K562 (cell line): Measurements from ENCODE around the gene RNF121. TPM values are rescaled to one million over a fixed set of nuclear protein-coding genes. Genes with fewer than 3 reads are reported as not detected.
A peak's percentile ranks its signal among the peaks of the same experiment; 100 is the strongest.

Experiments
- ATAC-seq: fragments of 200-7000 bp; cut with Tn5 transposase; 3 replicates; pipeline ENCODE4 v1.9.1; 2020; ENCODE audit warnings: moderate library complexity
- BruUV-seq: library from RNA; stranded (reverse); fragments of 400-500 nt; replicated peaks from 2 replicates; lab custom pipeline; 2021; lab: Mats Ljungman, UMichigan
- CTCF ChIA-PET: fragments of 300-600 bp; formaldehyde crosslinking; extraction: SDS; loops from one replicate; lab custom pipeline; 2021; ENCODE audit warnings: low intra/inter-chr PET ratio; lab: Yijun Ruan, JAX
- POLR2A ChIA-PET: fragments of 300-600, 350-650 bp; sonication (Branson Sonifier 250); formaldehyde crosslinking; extraction: SDS; loops from one replicate; lab custom pipeline; 2021; ENCODE audit warnings: antibody characterized with exemption, inconsistent platforms; lab: Yijun Ruan, JAX
- DNase-seq, 4 experiments: peaks; one replicate each; pipeline versions ENCODE4 v3.0.0 to v3.0.0-alpha.2; 2011 to 2018; ENCODE audit warnings: low spot score in 3 of 4, mixed read lengths in 3 of 4; ENCODE audit errors: extremely low read depth in 1 of 4
- FAIRE-seq: peaks from 2 replicates; lab custom pipeline; 2011; peaks lifted over from hg19 to GRCh38; lab: Jason Lieb, UNC
- H2AFZ ChIP-seq: 2 replicates; pipeline ENCODE4 v1.6.0; 2011; ENCODE audit warnings: low read depth, low read length, control low read depth, inconsistent platforms
- H3K27ac ChIP-seq: fragments of 200-600 bp; 3 replicates; pipeline ENCODE4 v1.8.0; 2011; ENCODE audit warnings: low read depth, mild to moderate bottlenecking, control low read depth, inconsistent platforms, low read length, moderate library complexity, mixed read lengths; ENCODE audit errors: extremely low read depth
- H3K27me3 ChIP-seq, 2 experiments: fragments of 300-600 bp in 1 of 2; 2 replicates in 1 of 2; 3 replicates in 1 of 2; pipeline versions ENCODE4 v1.6.0 to v1.8.0; 2011; ENCODE audit warnings: inconsistent platforms in 2 of 2, low read length in 2 of 2, mild to moderate bottlenecking in 1 of 2, mixed read lengths in 1 of 2, moderate library complexity in 1 of 2; ENCODE audit not compliant: control insufficient read depth in 2 of 2, insufficient read depth in 2 of 2
- H3K36me3 ChIP-seq: fragments of 300-600 bp; 3 replicates; pipeline ENCODE4 v1.8.0; 2011; ENCODE audit warnings: mild to moderate bottlenecking, low read length, inconsistent platforms; ENCODE audit not compliant: control insufficient read depth, insufficient read depth
- H3K4me1 ChIP-seq, 2 experiments: fragments of 200-600 bp in 1 of 2; replicated peaks in 1 of 2; 2 replicates in 1 of 2; 3 replicates in 1 of 2; pipeline versions ENCODE4 v1.5.1 to v1.8.0; 2011; ENCODE audit warnings: inconsistent platforms in 2 of 2, low read length in 2 of 2, mild to moderate bottlenecking in 1 of 2, mixed read lengths in 1 of 2, moderate library complexity in 1 of 2; ENCODE audit not compliant: control insufficient read depth in 2 of 2, insufficient read depth in 2 of 2
- H3K4me2 ChIP-seq: 2 replicates; pipeline ENCODE4 v1.6.1; 2011; ENCODE audit warnings: low read length, control low read depth, inconsistent platforms, mixed read lengths; ENCODE audit not compliant: insufficient read depth
- H3K4me3 ChIP-seq: fragments of 200-600 bp; sonication (generic), shearing (Covaris generic); 2 replicates; pipeline ENCODE4 v1.5.1; 2016; ENCODE audit warnings: control low read depth, inconsistent platforms
- H3K79me2 ChIP-seq: fragments of 200-600 bp; 3 replicates; pipeline ENCODE4 v1.8.0; 2011; ENCODE audit warnings: low read length, inconsistent platforms; ENCODE audit not compliant: control insufficient read depth, insufficient read depth
- H3K9ac ChIP-seq, 2 experiments: 2 replicates each; pipeline versions ENCODE4 v1.6.0 to v1.6.1; 2011; ENCODE audit warnings: low read depth in 2 of 2, low read length in 2 of 2, control low read depth in 1 of 2, inconsistent platforms in 1 of 2, mild to moderate bottlenecking in 1 of 2, mixed read lengths in 1 of 2; ENCODE audit not compliant: insufficient read depth in 1 of 2
- H3K9me1 ChIP-seq: one replicate; pipeline ENCODE4 v1.6.0; 2011; ENCODE audit warnings: inconsistent platforms, mild to moderate bottlenecking, low read length, moderate library complexity; ENCODE audit not compliant: control insufficient read depth, insufficient read depth
- H3K9me3 ChIP-seq: replicated peaks from 2 replicates; pipeline ENCODE4 v1.5.1; 2011; ENCODE audit warnings: low read depth, low read length, inconsistent platforms; ENCODE audit not compliant: control insufficient read depth, insufficient read depth
- H4K20me1 ChIP-seq: replicated peaks from 2 replicates; pipeline ENCODE4 v1.6.1; 2011; ENCODE audit warnings: low read length, inconsistent platforms, mixed read lengths; ENCODE audit not compliant: control insufficient read depth, insufficient read depth
- ATF2 ChIP-seq: sonication (generic); formaldehyde crosslinking; IDR thresholded peaks from 2 replicates; pipeline ENCODE4 v1.8.1; 2022; ENCODE audit warnings: missing genetic modification reagents
- DNMT1 ChIP-seq: fragments of 450-650 bp; IDR thresholded peaks from 2 replicates; pipeline ENCODE4 v1.6.1; 2016; ENCODE audit warnings: antibody characterized with exemption, mild to moderate bottlenecking
- FOXM1 ChIP-seq, 2 experiments: fragments of 450-650 bp in 1 of 2; sonication (generic) in 1 of 2; formaldehyde crosslinking in 1 of 2; IDR thresholded peaks; 2 replicates each; pipeline versions ENCODE4 v1.6.1 to v1.9.0; 2017 to 2022; ENCODE audit warnings: low read depth in 2 of 2, mild to moderate bottlenecking in 2 of 2, missing genetic modification reagents in 1 of 2, moderate library complexity in 1 of 2
- HNRNPLL ChIP-seq: fragments of 200-400 bp; formaldehyde crosslinking; IDR thresholded peaks from 2 replicates; pipeline ENCODE4 v1.6.1; 2017; ENCODE audit warnings: low read length, low read depth, mild to moderate bottlenecking; ENCODE audit not compliant: poor library complexity, severe bottlenecking
- NR0B1 ChIP-seq: fragments of 450-650 bp; IDR thresholded peaks from one replicate; pipeline ENCODE4 v1.6.1; 2018; ENCODE audit warnings: mild to moderate bottlenecking, moderate library complexity; ENCODE audit not compliant: partially characterized antibody
- POLR2G ChIP-seq: fragments of 200-400 bp; formaldehyde crosslinking; IDR thresholded peaks from 2 replicates; pipeline ENCODE4 v1.6.1; 2017; ENCODE audit warnings: low read depth, mild to moderate bottlenecking, antibody characterized with exemption, low read length, moderate library complexity
- PURB ChIP-seq: sonication (generic); formaldehyde crosslinking; IDR thresholded peaks from 2 replicates; pipeline ENCODE4 v1.9.0; 2021; ENCODE audit warnings: low read depth, mild to moderate bottlenecking, missing genetic modification reagents
- RBFOX2 ChIP-seq: fragments of 200-400 bp; formaldehyde crosslinking; IDR thresholded peaks from 2 replicates; pipeline ENCODE4 v1.6.1; 2017; ENCODE audit warnings: low read depth, mild to moderate bottlenecking, low read length, moderate library complexity
- RBM22 ChIP-seq: fragments of 200-400 bp; formaldehyde crosslinking; IDR thresholded peaks from 2 replicates; pipeline ENCODE4 v1.6.1; 2018; ENCODE audit warnings: low read length, low read depth; ENCODE audit not compliant: poor library complexity, severe bottlenecking
- SIX5 ChIP-seq, 2 experiments: IDR thresholded peaks; 2 replicates each; pipeline ENCODE4 v1.6.1; 2011; ENCODE audit warnings: low read length in 2 of 2, borderline replicate concordance in 1 of 2, low read depth in 1 of 2, mild to moderate bottlenecking in 1 of 2, moderate library complexity in 1 of 2; ENCODE audit not compliant: insufficient read depth in 1 of 2
- ZFP91 ChIP-seq: sonication (generic); formaldehyde crosslinking; IDR thresholded peaks from 2 replicates; pipeline ENCODE4 v1.8.0; 2022; ENCODE audit warnings: mild to moderate bottlenecking, missing genetic modification reagents
- ZNF316 ChIP-seq: fragments of 450-650 bp; IDR thresholded peaks from 2 replicates; pipeline ENCODE4 v1.6.1; 2016
- WGBS: fragments of 100-300 bp; shearing (Covaris generic); methylation state at CpG from one replicate; pipeline ENCODE4 v1.1.6; 2016; ENCODE audit warnings: low coverage, mixed read lengths; ENCODE audit not compliant: insufficient coverage; ENCODE audit errors: missing lambda C conversion rate; 5-methylcytosine and 5-hydroxymethylcytosine counted together
- in situ Hi-C: fragments of 300-500 bp; cut with MboI; formaldehyde crosslinking; loops from 4 replicates; pipeline ENCODE4 v1.15.0; 2018; ENCODE audit warnings: inconsistent platforms, mixed read lengths
- intact Hi-C: fragments of 100-400 bp; cut with micrococcal nuclease; formaldehyde crosslinking; loops from 2 replicates; pipeline ENCODE4 v1.14.2; 2022
- polyA plus RNA-seq, 8 experiments: library from polyadenylated mRNA; depleted of rRNA in 4 of 8; stranded (reverse) in 5 of 8; unstranded in 3 of 8; fragments of >200 nt; fragmentation: Nextera tagmentation in 2 of 8; fragmentation: Illumina TruSeq in 1 of 8; extraction: Ambion mirVana in 2 of 8; extraction: Trizol in 1 of 8; gene quantifications; 2 replicates each; pipeline versions ENCODE4 v1.2.1 to v1.2.3, GENCODE V29; 2011 to 2014; ENCODE audit warnings: inconsistent platforms in 1 of 8, missing spikeins in 1 of 8
- total RNA-seq, 7 experiments: library from RNA; depleted of rRNA in 6 of 7; stranded (reverse); fragments of >200 nt in 6 of 7; fragmentation: Illumina TruSeq in 2 of 7; extraction: Trizol in 2 of 7; gene quantifications; 2 replicates each; pipeline versions ENCODE4 v1.2.1 to v1.2.3, GENCODE V29; 2011 to 2021; ENCODE audit warnings: low replicate concordance in 1 of 7

The RNF121 gene
- total and polyA plus RNA-seq, 9 of the 15 experiments (the other 6 are each of a cell fraction or from before 2014, with no cell fraction given) = 8.0 to 63.4 (median 20.5) TPM

GRCh38 chr11:72012897-72013721 is 84.3 kb downstream of the RNF121 start (continued):
- TF ChIP-seq NR0B1 = no peak

- Histone ChIP-seq H3K36me3 (peaks cover 97% of the 10 kb centered on the region), H3K27me3 (no peaks in the 10 kb centered on the region), H3K9me1 (no peaks in the 10 kb centered on the region), H3K27ac (no peak overlapping the region), H3K4me3 (no peak overlapping the region), H4K20me1 (peaks cover 5% of the 10 kb centered on the region; the same call in 1 of the 2 replicates), H3K79me2 (no peaks in the 10 kb centered on the region), H3K9ac (peak overlapping the region in 1 of 2 experiments; percentile 29; a peak in 1 of 4 replicates), H3K4me2 (no peak overlapping the region), H2AFZ (no peak overlapping the region), H3K4me1 (peaks cover 0 to 7% of the 10 kb centered on the region in 2 experiments; a peak in 1 of 5 replicates), H3K9me3 (no peaks in the 10 kb centered on the region)
- no TSS peak for BruUV-seq
- POLR2A ChIA-PET = interaction anchor here (0.6 to 2.2 kb wide), 5 partner anchors 8 to 417 kb away, joined by 3 to 7 read pairs (median 3); no protein-coding TSS in a partner anchor
- no peak for FAIRE-seq
- no peak for ATAC-seq
- no peak for DNase-seq
- CTCF ChIA-PET = no interaction called here
- WGBS = 97% methylated on average over 28 of the region's 38 CpGs
- in situ Hi-C loops = no loop called here
- intact Hi-C loops = no loop called here
- TF ChIP-seq ZFP91 (CRISPR knock-in tag) (no peak), PURB (CRISPR knock-in tag) (no peak), RBM22 (peak; percentile 75), ATF2 (CRISPR knock-in tag) (no peak), RBFOX2 (no peak), FOXM1 (IDR thresholded peaks at IDR 0.05; ENCODE audit: low read depth) (no peak), FOXM1 (CRISPR knock-in tag; IDR thresholded peaks at IDR 0.05; ENCODE audit: low read depth) (no peak), ZNF316 (peak; percentile 20; the same call in 1 of the 2 replicates), POLR2G (peak; percentile 58), SIX5 (IDR thresholded peaks at IDR 0.05; ENCODE audit: borderline replicate concordance in 1 of 2, insufficient read depth in 1 of 2, low read depth in 1 of 2, low read length in 2 of 2) (no peak), DNMT1 (no peak), HNRNPLL (no peak)
Observed at GRCh38 chr11:72013765-72014711, 85.2 kb downstream of the RNF121 start.
